Astrocyte (in vitro differentiated cells and primary cell): ENCODE data around the gene IQSEC3.
"Not testable (repeated sequence)": the region's sequence is repeated elsewhere in the genome, so short reads cannot be mapped to it uniquely, and the experiment has no call there.

Source experiments
- CTCF ChIP-seq: IDR thresholded peaks from 2 replicates; pipeline ENCODE4 v1.5.1; 2011; ENCODE audit warnings: low read depth, mild to moderate bottlenecking, inconsistent platforms, low read length, moderate library complexity; ENCODE audit not compliant: insufficient read depth
- EZH2 ChIP-seq: IDR thresholded peaks from 2 replicates; pipeline ENCODE4 v1.6.1; 2012; ENCODE audit warnings: mild to moderate bottlenecking, low read length, inconsistent platforms; ENCODE audit not compliant: insufficient read depth

GRCh38 chr12:39555-40265, 26.9 kb upstream of the IQSEC3 start:
- TF ChIP-seq EZH2, CTCF: not testable (repeated sequence)
